H1 (cell line): ENCODE results near the gene GON4L. TPM values are rescaled to one million over a fixed set of nuclear protein-coding genes. Genes with fewer than 3 reads are reported as not detected.

Experiments used
- ASH2L ChIP-seq: fragments of 200-600, 300-600 bp; sonication (generic); IDR thresholded peaks from one replicate; pipeline ENCODE4 v1.7.1; 2017; ENCODE audit warnings: low read length
- ATF3 ChIP-seq: IDR thresholded peaks from 2 replicates; pipeline ENCODE4 v1.6.1; 2011; ENCODE audit warnings: low read depth, mild to moderate bottlenecking, low read length; ENCODE audit not compliant: insufficient read depth
- CHD7 ChIP-seq: fragments of 300-600 bp; sonication (generic); IDR thresholded peaks from 2 replicates; pipeline ENCODE4 v1.7.1; 2012; ENCODE audit warnings: low read length, moderate library complexity, mild to moderate bottlenecking, inconsistent platforms; ENCODE audit not compliant: insufficient replicate concordance
- HDAC6 ChIP-seq: IDR thresholded peaks from one replicate; pipeline ENCODE4 v1.7.1; 2012; ENCODE audit warnings: low read depth, mild to moderate bottlenecking, inconsistent platforms, low read length, moderate library complexity
- RAD21 ChIP-seq, 2 experiments: IDR thresholded peaks in 1 of 2; conservative IDR thresholded peaks in 1 of 2; 2 replicates each; pipeline ENCODE4 v1.6.1; 2011; ENCODE audit warnings: low read depth in 2 of 2, low read length in 2 of 2, improper control_type of control experiment in 1 of 2, inconsistent platforms in 1 of 2, mild to moderate bottlenecking in 1 of 2, moderate library complexity in 1 of 2
- RXRA ChIP-seq: IDR thresholded peaks from 2 replicates; pipeline ENCODE4 v1.6.1; 2011; ENCODE audit warnings: low read depth, mild to moderate bottlenecking, low read length, moderate library complexity; ENCODE audit not compliant: insufficient read depth
- TAF7 ChIP-seq: optimal IDR thresholded peaks from 2 replicates; pipeline ENCODE3; 2011; ENCODE audit warnings: low read depth, mild to moderate bottlenecking, inconsistent platforms, low read length, moderate library complexity, borderline replicate concordance
- TCF12 ChIP-seq: IDR thresholded peaks from 2 replicates; pipeline ENCODE4 v1.6.1; 2011; ENCODE audit warnings: low read depth, mild to moderate bottlenecking, low read length
- polyA plus RNA-seq, 7 experiments: library from polyadenylated mRNA; depleted of rRNA in 3 of 7; stranded (reverse) in 5 of 7; unstranded in 2 of 7; fragments of >200 nt in 5 of 7; fragments of 200-250 nt in 2 of 7; gene quantifications; 1 replicate in 5 of 7; 2 replicates in 1 of 7; 4 replicates in 1 of 7; pipeline versions ENCODE4 v1.2.1 to v1.2.3, GENCODE V29; 2011 to 2013; ENCODE audit warnings: missing spikeins in 2 of 7, mixed read lengths in 2 of 7
- total RNA-seq: library from RNA; stranded (reverse); fragmentation: NEBNext Ultra II Directional; extraction: Animal tissue kit (Norgen Biotek cat#: 25700); gene quantifications from 2 replicates; pipeline ENCODE4 v1.2.1, GENCODE V29; 2021

Gene GON4L
- total and polyA plus RNA-seq, 2 of the 8 experiments (the other 6 are each of a cell fraction or from before 2014, with no cell fraction given), result 26.2 to 52.1 TPM

DNA sequence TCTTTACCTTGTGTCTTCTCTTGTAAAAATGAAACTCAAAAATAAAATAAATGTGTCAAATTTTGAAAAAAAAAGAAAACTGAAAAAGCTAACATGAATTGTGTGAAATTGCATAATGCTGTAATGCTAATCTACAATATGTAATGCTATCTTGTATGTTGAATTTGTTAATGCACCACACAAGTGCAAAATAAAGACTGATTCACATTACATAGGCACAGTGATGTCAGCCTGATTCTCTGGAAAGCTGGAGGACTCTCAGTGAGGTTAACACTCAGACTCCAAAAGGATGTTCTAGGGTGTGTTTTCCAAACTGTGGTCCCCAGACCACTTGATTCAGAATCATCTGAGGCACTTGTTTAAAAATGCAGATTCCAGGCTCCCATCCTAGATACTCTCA, 28.0 kb upstream of the GON4L start (continued):
- TF ChIP-seq CHD7 (no peak), TAF7 (no peak), ASH2L (no peak), ATF3 (no peak), RXRA (no peak), TCF12 (no peak), RAD21 (IDR thresholded peaks at IDR 0.05 in 1 of 2, conservative IDR thresholded peaks at IDR 0.05 in 1 of 2; ENCODE audit: low read depth in 2 of 2, low read length in 2 of 2) (no peak), HDAC6 (no peak)
